GM19395 (cell line): ENCODE measurements around the gene TSPAN9.

Experiments
- ATAC-seq: cut with Tn5 transposase; IDR thresholded peaks from one replicate; pipeline ENCODE4 v1.9.1; 2021; ENCODE audit warnings: mild to moderate bottlenecking, moderate library complexity; ENCODE audit not compliant: unreplicated experiment

Gene TSPAN9

DNA sequence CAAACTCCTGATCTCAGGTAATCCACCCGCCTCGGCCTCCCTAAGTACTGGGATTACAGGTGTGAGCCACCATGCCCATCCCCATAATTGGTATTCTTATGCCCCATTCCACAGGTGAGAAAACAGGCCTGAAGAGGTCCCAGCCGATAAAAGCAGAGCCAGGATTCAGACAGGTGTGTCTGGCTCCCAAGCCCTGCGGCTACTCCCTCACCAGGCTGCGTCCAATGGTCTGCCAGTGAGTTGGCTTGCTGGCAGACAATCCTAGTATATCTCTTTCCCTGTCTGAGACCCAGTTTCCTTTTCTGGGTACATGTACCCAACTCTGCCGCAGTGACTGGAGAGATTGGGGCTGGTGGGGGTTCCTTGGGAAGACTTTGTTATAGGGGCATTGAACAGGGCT is 1.9 kb upstream of the TSPAN9 start:
- no peak for ATAC-seq

DNA sequence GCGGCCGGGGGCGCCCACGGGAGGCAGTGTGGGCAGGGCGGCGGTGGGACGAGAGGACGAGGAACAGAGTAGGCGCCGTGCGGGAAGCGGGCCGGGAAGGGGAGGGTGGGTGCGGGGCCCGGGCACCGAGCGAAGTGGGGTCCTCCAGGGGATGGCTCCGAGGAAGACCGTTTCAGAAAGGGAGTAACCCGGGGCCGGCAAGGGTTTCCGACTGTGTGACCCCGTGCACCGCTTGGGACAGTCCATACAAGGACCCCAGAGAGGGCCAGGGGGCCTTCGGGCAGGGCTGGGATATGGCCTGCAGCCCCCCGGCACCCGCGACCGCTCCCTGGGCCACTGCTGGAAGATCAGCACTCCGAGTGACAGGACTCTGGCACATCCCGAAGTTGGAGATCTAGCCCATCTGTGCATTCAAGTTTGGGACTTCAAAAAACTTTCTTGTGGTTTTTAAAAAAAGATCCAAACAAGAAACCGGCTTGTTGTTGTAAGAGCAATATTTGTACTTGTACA is 448 bp downstream of the TSPAN9 start:
- no peak for ATAC-seq

DNA sequence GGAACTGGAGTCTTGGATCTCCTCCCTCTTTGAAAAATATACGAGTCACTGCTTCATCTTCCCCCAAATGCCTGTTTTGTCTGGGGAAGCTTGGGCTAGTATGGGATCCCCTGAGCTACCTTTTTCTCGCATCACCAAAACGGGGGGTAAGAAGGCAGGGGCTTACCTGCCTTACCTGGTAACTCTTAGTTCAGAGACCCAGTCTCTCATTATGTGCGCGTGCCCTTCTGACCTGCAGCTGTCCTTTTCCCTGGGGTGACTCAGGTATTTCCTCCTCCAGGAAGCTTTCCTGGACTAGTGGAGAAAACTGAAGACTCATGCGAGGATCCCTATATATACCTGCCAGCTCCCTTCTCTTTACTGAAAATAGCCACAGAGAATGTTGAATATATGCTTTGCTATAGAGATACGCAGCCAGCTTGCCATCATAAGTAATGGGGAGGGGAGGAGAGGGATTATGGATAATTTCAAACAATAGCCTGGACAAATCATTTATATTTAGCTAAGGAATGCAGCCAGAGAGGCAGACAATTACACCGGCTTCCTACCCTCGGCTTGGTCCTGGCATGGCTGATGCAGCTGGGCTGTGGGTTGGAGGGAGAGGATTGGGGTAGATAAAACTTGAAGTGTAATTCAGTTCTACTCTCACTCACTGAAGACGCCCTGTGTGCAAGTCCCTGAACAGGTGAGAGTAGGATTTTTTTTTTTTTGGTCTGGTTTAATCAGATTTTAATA is 1.1 kb downstream of the TSPAN9 start:
- no peak for ATAC-seq

DNA sequence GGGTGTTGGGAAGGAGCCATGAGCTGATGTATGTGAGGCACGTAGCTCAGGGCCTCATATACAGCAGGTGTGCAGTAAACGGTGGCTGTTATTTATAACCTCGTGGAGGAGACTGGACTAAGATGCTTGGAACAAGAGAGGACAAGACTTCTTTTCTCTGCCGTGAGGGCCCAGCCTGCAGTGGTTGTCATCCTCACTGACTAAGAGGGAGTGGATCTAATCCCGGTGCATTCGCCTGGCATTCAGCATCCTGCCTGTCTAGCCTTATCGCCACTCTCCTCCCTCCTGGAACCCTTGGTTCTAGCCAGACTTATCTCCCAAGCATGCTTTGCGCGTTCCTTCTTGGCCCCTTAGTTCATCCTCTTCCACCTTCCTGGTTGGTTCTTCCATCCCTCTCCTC is 3.9 kb downstream of the TSPAN9 start:
- no peak for ATAC-seq

DNA sequence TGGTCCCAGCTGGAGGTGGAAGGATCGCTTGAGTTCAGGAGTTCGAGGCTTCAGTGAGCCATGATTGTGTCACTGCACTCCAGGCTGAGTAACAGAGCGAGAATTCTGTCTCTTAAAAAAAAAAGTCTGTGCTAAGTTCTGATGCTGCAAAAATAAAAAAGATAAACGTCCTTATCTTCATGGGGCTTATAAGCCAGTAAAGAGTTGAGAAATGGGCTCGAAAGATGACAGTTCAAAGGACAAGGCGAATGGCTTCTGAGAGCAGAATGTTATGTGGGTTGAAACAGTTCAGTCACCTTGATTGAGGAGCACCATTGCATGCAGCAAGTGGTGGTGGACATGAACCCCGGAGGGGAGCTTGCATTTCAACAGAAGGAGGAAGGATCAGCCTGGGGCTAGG is 4.7 kb downstream of the TSPAN9 start:
- no peak for ATAC-seq

DNA sequence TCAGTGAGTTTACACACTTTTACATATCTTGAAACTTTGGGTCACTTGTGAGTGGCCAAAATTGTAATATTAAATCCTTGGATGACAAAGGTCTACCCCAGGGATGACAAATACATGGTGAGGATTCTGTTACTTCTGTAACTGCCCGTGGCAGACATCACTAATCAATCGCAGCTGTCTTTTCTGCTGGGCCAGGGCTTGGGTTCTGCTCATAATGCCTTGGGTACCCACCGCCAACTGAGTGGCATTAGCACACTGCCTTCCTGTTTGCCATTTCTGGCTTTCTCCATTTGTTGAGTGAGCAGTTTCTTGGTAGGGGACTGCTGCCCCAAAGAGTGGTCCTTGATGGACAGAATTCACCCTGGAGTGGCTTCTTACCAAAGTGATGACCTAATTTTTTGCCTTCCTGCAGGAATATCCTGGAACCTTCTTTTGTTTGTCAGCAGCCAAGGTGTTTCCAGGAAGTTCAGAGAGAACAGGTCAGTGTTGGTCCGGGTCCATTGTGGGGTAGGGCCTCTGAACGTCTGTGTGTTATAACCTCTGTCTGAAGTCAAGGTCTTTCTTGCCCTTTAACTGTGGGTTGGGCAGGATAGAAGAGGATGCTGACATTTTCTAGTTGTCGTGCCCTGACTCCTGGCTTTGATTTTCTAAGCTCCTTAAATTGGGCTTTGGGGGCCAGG is 6.2 kb downstream of the TSPAN9 start:
- ATAC-seq = no peak

DNA sequence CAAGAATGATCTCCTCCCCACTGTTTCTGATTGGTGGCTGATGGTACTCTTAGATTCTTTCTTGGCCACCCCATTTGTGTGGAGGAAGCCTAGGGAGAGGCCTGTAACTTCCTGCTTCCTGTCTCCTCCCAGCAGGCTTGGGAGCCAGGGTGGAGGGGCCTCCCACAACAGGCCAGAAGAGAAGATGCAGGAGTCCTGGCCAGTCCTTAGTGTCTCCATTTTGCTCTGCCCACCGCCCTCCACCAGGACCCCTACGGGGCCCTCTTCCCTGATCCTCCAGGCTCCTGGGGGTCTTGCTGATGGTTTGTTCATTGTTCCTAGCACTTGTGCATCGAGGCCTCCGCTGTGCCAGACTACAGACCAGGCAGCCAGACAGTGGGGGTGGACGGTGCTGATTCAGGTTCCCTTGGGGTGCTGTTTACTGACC is 6.8 kb downstream of the TSPAN9 start:
- no peak for ATAC-seq

DNA sequence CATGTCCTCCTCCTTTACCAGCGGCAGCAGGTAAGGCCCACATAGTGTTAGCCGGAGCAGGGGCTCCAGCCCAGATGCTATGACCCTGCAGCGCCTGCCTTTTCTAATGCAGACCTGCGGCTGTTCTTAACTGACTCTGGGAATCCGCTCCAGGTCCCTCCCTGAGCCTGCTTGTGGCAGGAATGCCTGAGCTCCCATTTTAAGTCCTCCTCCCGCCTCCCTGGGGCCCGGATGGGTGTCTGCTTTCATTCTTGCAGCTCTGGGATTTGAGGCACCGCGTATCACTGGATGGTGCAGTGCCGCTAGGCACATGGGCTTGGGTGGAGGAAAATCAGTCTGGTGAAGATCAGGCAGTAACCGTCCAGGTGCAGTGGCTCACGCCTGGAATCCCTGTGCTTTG is 7.6 kb downstream of the TSPAN9 start:
- ATAC-seq = no peak

DNA sequence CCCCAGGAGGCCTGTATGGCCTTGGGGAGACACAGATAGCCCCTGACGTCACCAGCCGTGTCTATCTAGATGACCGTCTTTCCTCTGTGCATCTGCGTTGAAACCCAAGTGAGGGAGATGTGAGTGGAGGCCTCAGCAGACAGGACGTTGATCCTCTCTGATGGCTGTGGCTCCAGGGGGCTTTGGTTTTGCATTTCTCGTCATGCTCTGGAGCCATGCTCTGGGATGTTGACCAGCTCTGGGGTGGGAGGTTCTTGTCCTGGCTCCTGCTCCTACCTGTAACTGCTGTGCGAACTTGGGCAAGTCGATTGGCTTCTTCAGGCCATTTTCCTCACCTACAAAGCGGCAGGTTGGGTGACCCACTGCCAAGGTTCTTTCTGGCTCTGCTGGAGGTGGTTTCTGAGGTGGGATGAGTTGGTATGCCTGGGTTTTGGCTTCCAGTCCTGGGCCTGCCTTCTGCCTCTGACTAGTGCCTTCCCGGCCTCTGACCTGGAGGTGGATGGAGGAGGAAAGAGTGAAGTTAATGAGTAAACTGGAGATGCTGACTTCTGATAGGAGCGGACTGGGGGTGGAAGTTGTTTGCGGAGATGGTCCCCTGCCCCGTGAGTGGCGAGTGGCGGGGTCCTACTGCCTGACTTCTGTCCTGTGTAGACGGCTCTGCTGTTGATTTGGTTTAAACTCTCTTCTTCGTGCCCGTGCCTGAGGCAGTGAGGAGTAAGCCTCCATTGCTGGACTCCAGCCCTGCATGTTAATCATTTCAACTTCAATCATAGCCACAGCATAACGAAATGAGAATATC is 8.4 kb downstream of the TSPAN9 start:
- ATAC-seq = no peak

DNA sequence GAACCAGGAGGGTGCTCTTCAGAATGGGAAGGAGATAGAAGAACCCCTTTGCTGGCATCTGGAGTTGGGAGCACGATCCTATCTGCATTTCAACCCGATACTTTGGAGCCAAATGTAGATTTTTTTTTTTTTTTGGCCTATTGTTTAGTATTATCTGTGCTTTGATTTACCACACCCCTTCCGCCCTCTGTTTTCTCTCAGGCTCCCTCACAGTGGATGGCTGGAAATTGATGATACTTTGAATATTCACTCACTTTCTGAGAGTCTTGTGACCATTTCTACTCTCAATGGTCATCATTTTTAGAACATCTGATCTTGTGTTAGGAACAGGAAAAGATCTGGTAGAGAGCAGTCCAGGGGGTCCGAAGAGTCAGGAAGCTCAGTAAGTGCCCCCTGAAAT is 9.0 kb downstream of the TSPAN9 start:
- ATAC-seq = no peak

DNA sequence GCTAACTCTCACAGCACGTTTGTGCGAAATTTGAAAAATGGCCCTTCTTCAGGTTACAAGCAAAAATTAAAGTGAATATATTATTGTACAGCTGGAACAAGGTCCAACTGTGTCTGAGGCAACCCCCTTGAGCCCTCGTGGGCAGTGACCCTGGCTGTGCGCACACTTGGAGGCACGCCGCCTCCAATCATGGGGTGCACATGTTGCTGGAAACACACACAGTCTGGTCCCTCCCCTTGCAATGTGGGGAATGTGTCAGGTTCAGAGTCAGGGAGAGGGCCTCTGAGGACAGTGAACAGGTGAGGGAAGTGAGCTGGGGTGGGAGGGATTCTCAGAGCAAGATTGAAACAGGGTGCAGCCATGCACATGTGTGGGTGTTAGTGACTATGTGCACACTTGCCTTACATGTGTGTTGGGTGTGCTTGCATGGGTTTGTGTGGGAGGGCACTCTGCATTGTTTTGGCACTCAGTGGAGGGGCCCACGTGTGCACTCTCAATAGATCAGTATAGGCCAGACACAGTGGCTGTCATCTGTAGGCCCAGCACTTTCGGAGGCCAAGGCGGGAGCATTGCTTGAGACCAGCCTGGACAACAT is 9.6 kb downstream of the TSPAN9 start:
- no peak for ATAC-seq

DNA sequence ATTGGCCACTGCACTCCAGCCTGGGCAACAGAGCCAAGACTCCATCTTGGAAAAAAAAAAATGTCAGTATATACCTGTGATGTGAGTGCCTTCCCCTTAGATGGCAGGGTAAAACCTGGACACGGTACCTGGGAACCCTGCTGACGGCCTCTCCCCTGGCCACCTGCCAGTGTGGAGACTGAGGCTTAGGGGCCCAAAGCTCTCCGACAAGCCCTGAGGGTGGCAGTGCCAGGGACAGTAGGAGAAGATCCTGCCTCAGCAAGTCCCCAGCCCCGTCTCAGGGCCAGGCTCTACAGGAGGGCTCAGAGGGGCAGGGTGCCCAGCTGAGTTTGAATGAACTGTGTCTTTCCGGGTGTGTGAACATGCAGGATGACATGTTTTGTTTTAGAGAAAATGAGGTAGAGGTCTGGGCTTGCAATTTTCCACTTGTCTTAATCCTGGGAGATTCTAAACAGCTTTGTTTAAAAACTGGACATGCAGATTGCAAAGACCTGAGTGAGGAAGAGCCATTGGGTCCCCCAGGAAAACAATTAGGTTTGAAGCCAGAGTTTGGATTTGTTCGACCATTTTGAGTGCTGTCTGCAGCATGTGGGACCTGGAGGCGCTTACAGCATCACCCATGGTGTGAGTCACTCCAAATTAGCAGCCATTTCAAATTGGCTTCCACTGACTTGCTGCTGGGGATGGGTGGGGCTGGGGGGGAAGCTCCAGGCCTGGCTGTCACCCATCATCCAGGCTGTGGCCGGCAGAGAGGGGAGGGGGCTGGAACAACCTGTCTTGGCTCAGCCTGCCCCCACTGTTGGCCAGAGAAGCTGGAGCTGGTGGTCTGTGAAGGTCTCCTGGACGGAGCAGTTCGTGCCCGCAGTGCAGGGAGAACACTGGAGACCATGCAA is 10.8 kb downstream of the TSPAN9 start:
- ATAC-seq = no peak

DNA sequence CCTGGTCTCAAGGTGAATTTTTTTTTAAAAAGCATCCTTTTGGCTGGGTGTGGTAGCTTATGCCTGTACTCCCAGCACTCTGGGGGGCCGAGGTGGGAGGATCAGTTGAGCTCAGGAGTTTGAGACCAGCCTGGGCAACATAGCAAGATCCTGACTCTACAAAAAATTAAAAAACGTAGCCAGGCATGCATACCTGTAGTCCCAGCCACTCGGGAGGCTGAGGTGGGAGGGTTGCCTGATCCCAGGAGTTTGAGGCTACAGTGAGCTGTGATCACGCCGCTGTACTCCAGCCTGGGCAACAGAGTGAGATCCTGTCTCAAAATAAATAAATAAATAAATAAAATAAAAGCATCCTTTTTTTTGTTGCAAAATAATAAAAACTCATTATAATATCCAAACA is 12.4 kb downstream of the TSPAN9 start:
- ATAC-seq = no peak

DNA sequence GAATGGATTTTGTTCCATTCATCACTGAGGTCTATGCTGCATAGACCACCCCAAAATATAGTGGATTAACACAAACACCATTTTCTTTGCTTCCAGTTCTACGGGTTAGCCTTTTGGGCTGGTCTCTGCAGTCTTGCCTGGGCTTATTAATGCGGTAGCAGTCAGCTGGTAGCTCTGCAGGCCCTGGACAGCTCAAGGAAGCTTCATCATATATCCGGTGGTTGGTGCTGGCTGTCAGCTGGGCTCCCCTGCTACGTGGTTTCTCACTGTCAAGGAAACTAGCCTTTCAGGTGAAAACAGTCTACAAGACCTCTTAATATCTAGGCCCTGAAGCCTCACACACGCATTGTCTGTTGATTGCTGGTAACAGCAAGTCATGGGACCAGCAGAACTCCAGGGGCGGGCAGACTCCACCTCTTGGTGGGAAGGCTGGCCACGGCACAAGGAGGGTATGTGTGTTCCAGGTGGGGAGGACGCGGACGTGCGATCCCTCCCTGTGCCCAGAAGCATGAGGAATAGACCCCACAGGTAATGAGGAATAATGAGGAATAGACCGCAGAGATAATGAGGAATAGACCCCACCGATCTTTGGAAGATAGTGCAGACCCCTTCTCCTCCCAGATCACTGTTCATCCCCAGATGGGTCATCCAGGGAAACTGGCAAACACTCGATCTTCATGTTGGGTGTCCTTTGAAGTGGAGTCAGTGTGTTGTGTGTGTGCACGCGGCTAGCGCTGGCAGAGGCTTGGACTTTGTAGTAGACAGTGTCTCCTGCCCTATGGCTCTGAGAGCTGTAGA is 13.3 kb downstream of the TSPAN9 start:
- no peak for ATAC-seq

DNA sequence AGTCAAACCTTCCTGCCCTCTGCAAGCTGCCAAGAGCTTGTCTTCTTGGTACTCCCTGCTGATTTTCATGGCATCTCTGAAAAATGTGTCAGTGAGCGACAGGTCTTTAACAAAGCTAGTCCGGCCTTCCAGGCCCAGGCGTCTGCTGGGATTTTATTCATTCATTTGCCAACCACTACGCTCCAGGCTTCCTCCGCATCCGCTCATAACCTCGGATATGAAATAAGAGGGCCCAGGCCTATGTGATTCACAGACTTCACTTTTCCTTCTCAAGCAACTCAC is 13.8 kb downstream of the TSPAN9 start:
- no peak for ATAC-seq

DNA sequence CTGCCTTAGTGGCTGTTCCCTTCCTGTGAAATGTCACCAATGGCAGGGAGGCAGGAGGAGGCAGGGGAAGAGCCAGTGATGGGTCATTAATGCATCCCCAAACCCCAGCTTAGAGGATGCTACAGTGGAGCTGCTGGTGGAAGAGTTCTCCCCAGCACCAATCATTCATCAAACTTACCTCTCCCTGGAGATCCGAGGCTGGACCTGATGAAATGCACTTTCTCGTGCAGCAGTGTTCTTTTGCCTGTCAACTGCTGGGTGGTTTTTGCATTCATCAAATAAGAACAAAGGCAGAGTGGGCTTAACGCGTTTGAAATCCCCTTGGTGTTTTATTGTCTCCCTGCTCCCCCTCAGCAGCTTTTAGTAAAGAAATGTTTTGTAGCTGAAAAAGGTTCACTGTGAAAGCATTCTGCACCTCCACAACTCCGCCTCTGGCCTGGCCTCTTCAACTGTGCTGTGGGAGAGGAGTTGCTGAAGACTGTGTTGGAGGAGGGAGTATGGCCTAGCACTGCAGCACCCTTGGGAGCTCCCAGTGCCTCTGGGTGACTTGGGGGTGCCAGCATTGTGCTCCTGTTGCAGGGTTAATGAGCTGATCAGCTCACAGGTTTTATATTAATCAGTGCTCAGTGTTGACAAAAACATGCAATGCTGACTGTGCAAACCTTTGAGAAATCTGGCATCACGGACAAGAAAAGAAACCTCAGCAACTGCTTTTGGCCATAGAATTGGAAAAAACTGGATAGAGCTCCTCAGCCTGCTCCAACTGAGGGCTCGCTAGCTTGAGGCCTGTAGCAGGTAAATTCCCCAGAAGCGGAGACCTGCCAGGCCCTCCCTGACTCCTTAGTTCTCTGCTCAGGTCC is 14.4 kb downstream of the TSPAN9 start:
- ATAC-seq = no peak

DNA sequence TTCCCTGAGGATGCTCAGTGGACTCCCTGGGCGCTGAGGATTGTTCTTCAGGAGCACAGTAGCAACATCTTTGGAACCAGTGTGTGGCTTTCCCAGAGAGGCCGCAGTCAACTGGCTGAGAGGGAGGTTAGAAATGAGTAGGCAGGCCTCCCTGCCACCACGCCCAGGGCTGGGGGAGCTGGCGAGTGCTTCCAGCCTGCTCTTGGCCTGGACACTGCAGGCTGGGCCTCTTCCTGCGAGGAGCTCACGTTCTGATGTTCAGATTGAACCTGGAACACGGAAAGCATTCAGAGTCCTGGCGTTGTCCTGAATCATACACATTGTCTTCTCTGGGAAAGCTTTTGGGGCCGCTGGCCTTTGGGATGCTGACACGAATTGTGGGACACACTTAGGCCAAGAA is 15.6 kb downstream of the TSPAN9 start:
- no peak for ATAC-seq

DNA sequence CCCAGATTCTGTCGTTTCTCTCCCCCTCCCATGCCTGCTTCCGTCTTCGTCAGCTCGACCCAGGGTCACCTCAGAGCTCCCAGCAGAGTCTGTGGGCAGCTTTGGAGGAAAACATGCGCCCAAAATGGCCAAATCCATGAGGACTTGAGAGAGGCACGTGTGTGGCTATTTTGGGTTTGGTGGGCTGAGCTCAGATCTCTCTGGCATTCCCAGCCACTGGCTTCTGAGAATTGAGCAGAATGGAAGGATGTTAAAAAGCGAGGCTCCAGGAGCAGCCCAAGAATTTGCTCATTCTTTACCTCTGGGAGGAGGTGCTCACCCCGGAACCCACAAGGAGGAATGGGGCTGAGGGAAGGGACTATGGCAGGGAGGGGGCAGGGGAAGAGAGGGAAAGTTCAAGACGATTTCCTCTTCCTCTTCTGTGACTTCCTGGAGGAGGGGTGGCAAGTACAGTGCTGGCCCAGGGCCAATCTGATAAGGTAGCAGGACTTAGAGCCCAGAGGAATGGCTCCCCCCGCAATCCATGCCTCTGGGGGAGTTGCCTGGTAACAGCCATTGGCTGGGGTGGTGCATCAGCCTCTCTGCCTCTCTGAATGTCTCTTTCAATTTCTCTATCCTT is 20.1 kb downstream of the TSPAN9 start:
- no peak for ATAC-seq
